Measurements from ENCODE around the gene PIP4P1.

The PIP4P1 gene

GRCh38 chr14:20441461-20441860, 19.8 kb downstream of the PIP4P1 start:
- no peak overlapping the region for H3K4me3 ChIP-seq (ENCODE audit: low read length)
- no peak for DNase-seq (ENCODE audit: low read depth, low spot score)

GRCh38 chr14:20440882-20441281, 20.4 kb downstream of the PIP4P1 start:
- no peak overlapping the region for H3K4me3 ChIP-seq (ENCODE audit: low read length)
- no peak for DNase-seq (ENCODE audit: low read depth, low spot score)

- DNase-seq (ENCODE audit: low read depth, low spot score): no peak
- H3K4me3 ChIP-seq (ENCODE audit: low read length): no peak overlapping the region
These were observed 20.8 kb downstream of the PIP4P1 start for GRCh38 chr14:20440465-20440864.

DNA sequence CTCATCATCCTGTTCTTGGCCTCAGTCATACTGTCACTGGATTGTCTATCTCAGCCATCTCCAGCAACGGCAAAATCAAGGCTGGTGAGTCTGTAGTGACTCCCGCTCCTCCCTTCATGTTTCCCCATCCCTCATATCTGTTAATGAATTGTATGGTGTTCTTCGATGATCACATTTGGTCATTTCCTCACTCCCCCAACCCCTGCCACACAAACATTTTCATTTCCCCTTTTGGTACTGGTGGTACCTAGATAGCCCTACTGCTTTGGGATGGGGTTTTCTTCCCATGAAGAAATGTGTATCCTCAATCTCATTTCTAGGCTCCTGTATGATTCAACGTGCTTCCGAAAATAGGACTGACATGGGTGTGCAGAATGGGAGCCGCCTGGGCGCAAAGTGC, 22.6 kb downstream of the PIP4P1 start:
- DNase-seq (ENCODE audit: low read depth, low spot score): no peak
- H3K4me3 ChIP-seq (ENCODE audit: low read length): no peak overlapping the region

DNA sequence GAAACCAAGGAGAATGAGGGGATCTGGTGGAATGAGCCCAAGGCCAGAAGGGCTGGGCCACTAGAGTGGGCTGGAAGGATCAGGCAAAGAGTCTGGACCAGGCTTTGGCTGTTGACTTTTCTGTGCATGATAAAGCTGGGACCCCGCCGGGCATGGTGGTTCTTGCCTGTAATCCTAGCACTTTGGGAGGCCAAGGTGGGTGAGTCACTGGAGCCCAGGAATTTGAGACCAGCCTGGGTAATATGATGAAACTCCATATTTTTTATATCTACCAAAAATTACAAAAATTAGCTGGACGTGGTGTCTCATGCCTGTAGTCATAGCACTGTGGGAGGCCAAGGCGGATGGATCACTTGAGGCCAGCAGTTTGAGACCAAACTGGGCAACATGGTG, 24.9 kb downstream of the PIP4P1 start:
- no peak overlapping the region for H3K4me3 ChIP-seq (ENCODE audit: low read length)

DNA sequence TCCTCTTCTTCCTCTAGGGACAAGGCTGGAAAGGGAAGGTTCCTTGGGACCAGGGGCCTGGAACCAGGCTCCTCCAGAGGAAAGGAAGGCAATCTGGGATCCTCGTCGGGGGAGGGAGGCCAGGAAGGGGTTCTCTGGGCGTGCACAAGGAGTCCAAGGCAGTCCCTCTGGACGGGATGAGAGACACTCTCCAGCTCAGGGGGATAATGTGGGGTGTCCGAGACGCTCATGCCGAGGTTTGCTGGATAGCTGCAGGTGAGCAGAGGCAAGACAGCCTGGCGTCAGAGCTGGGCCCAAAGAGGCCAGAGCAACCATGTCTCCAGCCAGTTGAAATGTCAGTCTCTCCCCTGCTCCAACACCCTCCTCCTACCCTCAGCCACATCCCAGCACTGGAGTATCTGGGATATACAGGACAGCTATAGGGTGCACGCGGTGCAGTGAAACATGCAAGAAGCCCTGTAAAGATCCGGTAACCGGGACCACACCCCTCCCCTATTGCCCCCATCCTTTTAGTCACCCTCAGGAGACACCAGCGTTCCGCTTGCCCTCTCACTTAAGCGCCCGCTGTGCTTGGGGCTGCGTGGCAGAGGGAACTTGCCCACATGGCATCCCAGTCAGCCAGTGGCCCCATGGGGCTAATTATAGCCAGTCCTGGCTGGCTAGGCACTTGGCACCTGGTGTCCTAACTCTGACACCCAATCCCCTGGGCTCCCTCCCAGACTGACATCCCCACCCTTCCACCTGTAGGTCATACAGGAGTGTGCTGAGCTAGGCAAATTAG, 25.5 kb downstream of the PIP4P1 start, which contains the start of gene KLHL33:
Gene KLHL33, minus strand, starts transcription at position 585 of the 781 bp plus-strand sequence. Its CDS starts 355 bp downstream, at position 230.
- no peak within 1 kb of the TSS for H3K4me3 ChIP-seq (ENCODE audit: low read length)
- DNase-seq (ENCODE audit: low read depth, low spot score): no peak

More for the DNA sequence above, 24.9 kb downstream of the PIP4P1 start:
- DNase-seq (ENCODE audit: low read depth, low spot score): no peak

DNA sequence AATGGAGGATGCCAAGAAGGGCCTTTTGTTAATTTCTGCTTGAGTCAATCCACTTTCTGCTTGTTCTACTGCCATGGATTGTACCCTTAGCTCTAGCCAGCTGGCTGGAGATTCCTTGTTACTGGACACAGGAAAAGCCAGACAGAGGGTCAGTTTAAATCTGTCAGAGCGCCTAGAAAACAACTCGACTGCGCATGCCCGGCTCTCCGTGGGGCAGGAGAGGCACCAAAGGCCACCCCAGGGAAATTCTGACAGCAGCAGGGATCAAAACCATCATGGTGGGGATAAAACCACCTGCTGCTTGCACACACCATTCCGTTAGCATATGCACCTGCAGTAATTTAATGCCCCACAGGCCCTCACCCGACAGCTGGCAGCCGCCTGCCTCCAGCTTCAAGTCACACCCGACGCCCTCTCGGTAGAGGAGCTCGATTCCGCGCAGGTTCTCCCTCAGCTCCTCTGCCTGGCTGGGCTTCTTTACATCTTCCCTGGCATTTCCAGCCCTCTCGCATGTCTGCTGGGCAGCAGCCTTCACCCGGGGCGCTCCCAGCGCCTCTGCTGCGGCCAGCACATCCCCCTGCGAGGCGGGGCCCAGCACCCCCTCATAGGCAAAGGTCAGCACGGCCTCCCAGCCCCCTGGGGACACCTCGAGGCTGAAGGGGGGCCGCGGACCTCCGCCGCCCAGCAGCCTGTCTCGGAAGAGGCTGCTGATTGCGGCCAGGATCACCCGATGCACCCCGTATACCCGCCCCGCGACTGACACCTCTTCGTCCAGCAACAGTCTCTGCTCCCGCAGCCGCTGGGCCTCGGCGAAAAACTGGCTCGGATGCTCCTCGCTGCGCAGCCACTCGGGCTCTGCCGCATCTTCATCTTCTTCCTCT, 26.3 kb downstream of the PIP4P1 start:
- H3K4me3 ChIP-seq (ENCODE audit: low read length): no peak overlapping the region
- DNase-seq (ENCODE audit: low read depth, low spot score): no peak

- DNase-seq (ENCODE audit: low read depth, low spot score): no peak
- H3K4me3 ChIP-seq (ENCODE audit: low read length): no peak overlapping the region; the same call in 1 of the 2 replicates
These were observed 31.2 kb downstream of the PIP4P1 start for GRCh38 chr14:20429801-20430669.

GRCh38 chr14:20428802-20429201, 32.4 kb downstream of the PIP4P1 start:
- H3K4me3 ChIP-seq (ENCODE audit: low read length): no peak overlapping the region
- no peak for DNase-seq (ENCODE audit: low read depth, low spot score)

- no peak for DNase-seq (ENCODE audit: low read depth, low spot score)
- peak overlapping the region; percentile 39 for H3K4me3 ChIP-seq (ENCODE audit: low read length)
These were observed 33.2 kb downstream of the PIP4P1 start for GRCh38 chr14:20428010-20428365.

GRCh38 chr14:20427231-20428009, 33.8 kb downstream of the PIP4P1 start:
- peak; percentile 90 for DNase-seq (ENCODE audit: low read depth, low spot score)
- H3K4me3 ChIP-seq (ENCODE audit: low read length): peak overlapping the region; percentile 39

DNA sequence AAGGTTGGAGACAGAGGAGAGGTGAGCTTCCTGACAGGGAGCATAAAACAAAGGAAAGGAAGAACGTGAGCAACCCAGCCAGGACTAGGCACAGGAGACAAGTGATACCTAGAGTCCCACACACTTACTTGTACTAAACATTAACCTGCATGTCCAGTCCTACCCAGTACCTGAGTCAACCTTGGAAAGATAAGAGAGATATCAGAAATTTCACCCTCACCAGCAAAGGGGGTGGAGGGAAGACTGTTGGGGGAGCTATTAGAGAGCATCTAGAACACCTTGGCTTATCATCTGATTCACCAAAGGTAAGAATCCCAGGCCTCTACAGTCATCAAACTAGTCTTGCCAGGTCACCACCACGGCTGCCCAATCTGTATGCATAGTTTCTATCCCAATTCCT, 36.4 kb downstream of the PIP4P1 start:
- no peak for DNase-seq (ENCODE audit: low read depth, low spot score)
- no peak overlapping the region for H3K4me3 ChIP-seq (ENCODE audit: low read length)

DNA sequence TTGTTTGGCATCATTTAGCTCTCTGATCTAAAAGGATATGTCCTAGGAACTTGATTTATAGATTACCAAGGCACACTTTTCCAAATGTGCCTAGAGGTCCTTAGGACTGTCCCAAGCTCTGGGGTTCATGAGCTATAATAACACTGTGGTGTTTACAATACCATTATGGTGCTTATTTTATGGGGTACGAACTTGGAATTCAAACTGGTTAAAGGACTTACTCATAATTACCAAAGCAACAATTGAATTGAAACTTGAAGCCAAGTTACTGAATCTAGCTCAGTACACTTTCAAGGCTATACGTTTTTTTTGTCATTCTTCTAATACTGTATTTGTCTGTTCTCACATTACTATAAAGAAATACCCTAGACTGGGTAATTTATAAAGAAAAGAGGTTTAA, 38.3 kb downstream of the PIP4P1 start:
- no peak overlapping the region for H3K4me3 ChIP-seq (ENCODE audit: low read length)
- DNase-seq (ENCODE audit: low read depth, low spot score): no peak

DNA sequence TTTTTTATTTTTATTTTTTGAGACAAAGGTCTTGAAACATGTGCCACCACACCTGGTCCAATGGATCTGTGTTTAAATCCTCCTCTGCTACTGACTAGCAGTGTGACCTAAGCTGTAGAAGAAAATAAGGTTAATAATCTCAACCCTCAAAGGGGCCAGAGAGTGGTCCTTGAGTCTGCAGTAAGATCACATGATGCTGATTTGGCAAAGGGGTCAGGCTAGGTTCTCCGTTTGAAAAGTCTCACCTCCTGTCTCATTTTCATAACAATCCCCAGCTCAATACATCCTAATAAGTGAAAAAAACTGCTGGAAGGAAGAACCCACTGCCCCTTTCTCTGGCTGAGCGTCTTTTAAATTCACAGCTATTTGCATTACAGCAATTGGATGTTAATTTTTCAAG, 40.0 kb downstream of the PIP4P1 start:
- DNase-seq (ENCODE audit: low read depth, low spot score): no peak
- H3K4me3 ChIP-seq (ENCODE audit: low read length): no peak overlapping the region

DNA sequence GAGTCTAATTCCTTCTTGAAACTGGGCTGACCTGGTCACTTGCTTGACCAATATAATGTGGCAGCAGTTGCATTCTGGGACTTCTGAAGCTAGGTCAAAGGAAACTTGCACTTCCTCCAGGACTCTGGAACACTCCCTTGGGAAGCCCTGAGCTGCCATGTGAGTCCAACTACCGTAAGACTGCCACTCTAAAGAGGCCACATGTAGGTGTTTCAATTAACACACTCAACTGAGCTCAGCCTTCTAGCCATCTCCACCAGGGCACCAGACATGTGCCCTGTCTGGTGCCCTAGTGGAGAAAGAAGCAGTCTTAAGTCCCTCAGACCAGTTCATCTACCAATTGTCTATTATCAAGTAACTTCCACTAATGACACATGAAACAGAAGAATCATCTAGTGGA, 41.8 kb downstream of the PIP4P1 start:
- no peak for DNase-seq (ENCODE audit: low read depth, low spot score)
- no peak overlapping the region for H3K4me3 ChIP-seq (ENCODE audit: low read length)

DNA sequence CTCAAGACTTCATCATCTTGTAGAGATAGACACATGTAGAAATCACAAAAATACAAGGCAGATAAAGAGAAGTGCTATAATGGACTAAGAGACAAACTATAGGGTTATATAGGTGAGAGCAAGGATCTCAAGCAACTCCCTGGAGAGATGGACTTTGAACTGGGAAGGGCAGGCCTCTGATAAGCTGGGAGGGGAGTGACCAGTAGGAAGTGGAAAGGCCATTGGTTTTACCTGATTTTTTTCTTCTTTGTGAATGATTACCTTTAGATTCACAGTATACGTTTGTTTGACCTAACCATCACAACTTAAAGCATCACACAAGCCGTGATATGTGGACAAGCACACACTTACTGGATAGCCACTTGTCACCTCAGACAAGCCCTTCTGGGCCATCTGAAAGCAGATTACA, 42.7 kb downstream of the PIP4P1 start:
- no peak for DNase-seq (ENCODE audit: low read depth, low spot score)
- no peak overlapping the region for H3K4me3 ChIP-seq (ENCODE audit: low read length)

GRCh38 chr14:20417250-20418186, 43.7 kb downstream of the PIP4P1 start:
- H3K4me3 ChIP-seq (ENCODE audit: low read length): no peak overlapping the region
- DNase-seq (ENCODE audit: low read depth, low spot score): no peak

DNA sequence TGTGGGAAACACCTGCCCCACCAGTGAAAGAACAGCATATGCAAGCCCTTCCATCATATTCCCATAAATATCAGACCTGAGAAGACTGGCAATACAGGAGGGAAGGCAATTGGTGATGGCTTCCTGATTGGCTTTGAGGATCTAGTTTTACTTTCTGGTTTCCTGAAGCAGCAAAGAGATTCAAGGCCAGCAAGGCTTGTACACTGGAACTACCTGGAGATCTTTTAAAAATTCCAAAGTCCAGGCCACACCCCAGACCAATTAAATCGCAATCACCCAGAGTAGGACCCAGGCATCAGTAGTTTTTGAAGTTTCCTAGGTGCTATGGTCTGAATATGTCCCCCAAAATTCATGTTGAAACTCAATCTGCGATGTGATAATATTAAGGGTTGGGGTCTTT, 45.0 kb downstream of the PIP4P1 start:
- H3K4me3 ChIP-seq (ENCODE audit: low read length): no peak overlapping the region
- DNase-seq (ENCODE audit: low read depth, low spot score): no peak

Measured in Jurkat, Clone E6-1 (cell line).